GM19467 (cell line): ENCODE results near the gene CCDC159.

Experiments
- ATAC-seq: cut with Tn5 transposase; IDR thresholded peaks from one replicate; pipeline ENCODE4 v1.9.1; 2021; ENCODE audit warnings: mild to moderate bottlenecking, moderate library complexity; ENCODE audit not compliant: unreplicated experiment

Gene CCDC159

GRCh38 chr19:11384778-11385129, 38.4 kb downstream of the CCDC159 start:
- no peak for ATAC-seq

GRCh38 chr19:11387162-11388034, 41.1 kb downstream of the CCDC159 start:
- no peak for ATAC-seq

GRCh38 chr19:11390359-11390758, 44.0 kb downstream of the CCDC159 start:
- ATAC-seq = no peak

- no peak for ATAC-seq
Observed at GRCh38 chr19:11390933-11391680, 44.8 kb downstream of the CCDC159 start.

- ATAC-seq = no peak
Observed at GRCh38 chr19:11397089-11397610, 50.8 kb downstream of the CCDC159 start.

- ATAC-seq = no peak
Observed at GRCh38 chr19:11399667-11400066, 53.3 kb downstream of the CCDC159 start.

- ATAC-seq = no peak
Observed at GRCh38 chr19:11400798-11401197, 54.5 kb downstream of the CCDC159 start.

- ATAC-seq = no peak
Observed at GRCh38 chr19:11401808-11402543, 55.7 kb downstream of the CCDC159 start.
